ENCODE data around the gene PTK6. TPM values are rescaled to one million over a fixed set of nuclear protein-coding genes. Genes with fewer than 3 reads are reported as not detected.

PTK6 gene
- total and polyA plus RNA-seq, 2 donors = 0.19 to 2.7 TPM

- Histone ChIP-seq H3K27ac (ENCODE audit: low read depth in 1 of 2, low read length in 1 of 2) (no peak overlapping the region), H3K4me3 (ENCODE audit: low read length in 2 of 2) (no peak overlapping the region), H3K36me3 (ENCODE audit: control insufficient read depth in 2 of 2, insufficient read depth in 2 of 2, low read length in 1 of 2) (no peaks in the 10 kb centered on the region), H3K27me3 (ENCODE audit: control insufficient read depth in 2 of 2, insufficient read depth in 1 of 2, low read length in 1 of 2) (peaks cover 2 to 62% of the 10 kb centered on the region in 2 donors), H3K4me1 (ENCODE audit: control insufficient read depth in 2 of 2, insufficient read depth in 2 of 2, low read length in 2 of 2) (peaks cover 10 to 36% of the 10 kb centered on the region in 2 donors), H3K9me3 (ENCODE audit: control insufficient read depth in 2 of 2, insufficient read depth in 1 of 2, low read length in 1 of 2) (peaks cover 0 to 6% of the 10 kb centered on the region in 2 donors)
- DNase-seq (ENCODE audit: low read depth in 6 of 9, low spot score in 9 of 9) = no peak
- 92% methylated on average over 20 of the region's 20 CpGs for WGBS
These were observed 9.2 kb upstream of the PTK6 start for GRCh38 chr20:63546256-63546955.

GRCh38 chr20:63545814-63546213 lies 8.6 kb upstream of the PTK6 start:
- H3K27me3 ChIP-seq (ENCODE audit: control insufficient read depth in 2 of 2, insufficient read depth in 1 of 2, low read length in 1 of 2) = peaks cover 2 to 61% of the 10 kb centered on the region in 2 donors
- H3K9me3 ChIP-seq (ENCODE audit: control insufficient read depth in 2 of 2, insufficient read depth in 1 of 2, low read length in 1 of 2) = peaks cover 0 to 6% of the 10 kb centered on the region in 2 donors
- DNase-seq (ENCODE audit: low read depth in 6 of 9, low spot score in 9 of 9) = peak in 1 of 9 donors; percentile 26
- 32% methylated on average over 6 of the region's 6 CpGs for whole genome bisulfite sequencing
- H3K27ac ChIP-seq (ENCODE audit: low read depth in 1 of 2, low read length in 1 of 2) = no peak overlapping the region
- H3K4me3 ChIP-seq (ENCODE audit: low read length in 2 of 2) = no peak overlapping the region
- H3K36me3 ChIP-seq (ENCODE audit: control insufficient read depth in 2 of 2, insufficient read depth in 2 of 2, low read length in 1 of 2) = no peaks in the 10 kb centered on the region
- H3K4me1 ChIP-seq (ENCODE audit: control insufficient read depth in 2 of 2, insufficient read depth in 2 of 2, low read length in 2 of 2) = peaks cover 10 to 33% of the 10 kb centered on the region in 2 donors

GRCh38 chr20:63544958-63545516 lies 7.9 kb upstream of the PTK6 start:
- no peak for DNase-seq (ENCODE audit: low read depth in 6 of 9, low spot score in 9 of 9)
- Histone ChIP-seq H3K36me3 (ENCODE audit: control insufficient read depth in 2 of 2, insufficient read depth in 2 of 2, low read length in 1 of 2) (no peaks in the 10 kb centered on the region), H3K27ac (ENCODE audit: low read depth in 1 of 2, low read length in 1 of 2) (no peak overlapping the region), H3K9me3 (ENCODE audit: control insufficient read depth in 2 of 2, insufficient read depth in 1 of 2, low read length in 1 of 2) (peaks cover 0 to 6% of the 10 kb centered on the region in 2 donors), H3K4me1 (ENCODE audit: control insufficient read depth in 2 of 2, insufficient read depth in 2 of 2, low read length in 2 of 2) (peaks cover 10 to 29% of the 10 kb centered on the region in 2 donors), H3K27me3 (ENCODE audit: control insufficient read depth in 2 of 2, insufficient read depth in 1 of 2, low read length in 1 of 2) (peaks cover 2 to 64% of the 10 kb centered on the region in 2 donors), H3K4me3 (ENCODE audit: low read length in 2 of 2) (no peak overlapping the region)
- 87% methylated on average over 19 of the region's 19 CpGs for WGBS

- no peak for DNase-seq (ENCODE audit: low read depth in 6 of 9, low spot score in 9 of 9)
- Histone ChIP-seq H3K4me3 (ENCODE audit: low read length in 2 of 2) (no peak overlapping the region), H3K27me3 (ENCODE audit: control insufficient read depth in 2 of 2, insufficient read depth in 1 of 2, low read length in 1 of 2) (peaks cover 2 to 61% of the 10 kb centered on the region in 2 donors), H3K4me1 (ENCODE audit: control insufficient read depth in 2 of 2, insufficient read depth in 2 of 2, low read length in 2 of 2) (peaks cover 10 to 25% of the 10 kb centered on the region in 2 donors), H3K27ac (ENCODE audit: low read depth in 1 of 2, low read length in 1 of 2) (no peak overlapping the region), H3K36me3 (ENCODE audit: control insufficient read depth in 2 of 2, insufficient read depth in 2 of 2, low read length in 1 of 2) (no peaks in the 10 kb centered on the region), H3K9me3 (ENCODE audit: control insufficient read depth in 2 of 2, insufficient read depth in 1 of 2, low read length in 1 of 2) (peaks cover 0 to 6% of the 10 kb centered on the region in 2 donors)
- WGBS = 92% methylated on average over 27 of the region's 27 CpGs
These were observed 7.2 kb upstream of the PTK6 start for GRCh38 chr20:63544241-63544957.

GRCh38 chr20:63543733-63544132 lies 6.6 kb upstream of the PTK6 start:
- H3K27ac ChIP-seq (ENCODE audit: low read depth in 1 of 2, low read length in 1 of 2) = no peak overlapping the region
- DNase-seq (ENCODE audit: low read depth in 6 of 9, low spot score in 9 of 9) = no peak
- H3K9me3 ChIP-seq (ENCODE audit: control insufficient read depth in 2 of 2, insufficient read depth in 1 of 2, low read length in 1 of 2) = peaks cover 0 to 6% of the 10 kb centered on the region in 2 donors
- H3K4me3 ChIP-seq (ENCODE audit: low read length in 2 of 2) = no peak overlapping the region
- peaks cover 9 to 25% of the 10 kb centered on the region in 2 donors for H3K4me1 ChIP-seq (ENCODE audit: control insufficient read depth in 2 of 2, insufficient read depth in 2 of 2, low read length in 2 of 2)
- peaks cover 2 to 57% of the 10 kb centered on the region in 2 donors for H3K27me3 ChIP-seq (ENCODE audit: control insufficient read depth in 2 of 2, insufficient read depth in 1 of 2, low read length in 1 of 2)
- H3K36me3 ChIP-seq (ENCODE audit: control insufficient read depth in 2 of 2, insufficient read depth in 2 of 2, low read length in 1 of 2) = no peaks in the 10 kb centered on the region
- 94% methylated on average over 6 of the region's 6 CpGs for WGBS

GRCh38 chr20:63543131-63543530 lies 6.0 kb upstream of the PTK6 start:
- Histone ChIP-seq H3K9me3 (ENCODE audit: control insufficient read depth in 2 of 2, insufficient read depth in 1 of 2, low read length in 1 of 2) (peaks cover 0 to 6% of the 10 kb centered on the region in 2 donors), H3K4me3 (ENCODE audit: low read length in 2 of 2) (no peak overlapping the region), H3K27ac (ENCODE audit: low read depth in 1 of 2, low read length in 1 of 2) (no peak overlapping the region), H3K4me1 (ENCODE audit: control insufficient read depth in 2 of 2, insufficient read depth in 2 of 2, low read length in 2 of 2) (peaks cover 5 to 25% of the 10 kb centered on the region in 2 donors), H3K27me3 (ENCODE audit: control insufficient read depth in 2 of 2, insufficient read depth in 1 of 2, low read length in 1 of 2) (peaks cover 2 to 51% of the 10 kb centered on the region in 2 donors), H3K36me3 (ENCODE audit: control insufficient read depth in 2 of 2, insufficient read depth in 2 of 2, low read length in 1 of 2) (no peaks in the 10 kb centered on the region)
- no peak for DNase-seq (ENCODE audit: low read depth in 6 of 9, low spot score in 9 of 9)
- WGBS = 95% methylated on average over 10 of the region's 10 CpGs

GRCh38 chr20:63542696-63543095 lies 5.5 kb upstream of the PTK6 start:
- Histone ChIP-seq H3K9me3 (ENCODE audit: control insufficient read depth in 2 of 2, insufficient read depth in 1 of 2, low read length in 1 of 2) (peaks cover 0 to 6% of the 10 kb centered on the region in 2 donors), H3K27me3 (ENCODE audit: control insufficient read depth in 2 of 2, insufficient read depth in 1 of 2, low read length in 1 of 2) (peaks cover 2 to 46% of the 10 kb centered on the region in 2 donors), H3K4me3 (ENCODE audit: low read length in 2 of 2) (no peak overlapping the region), H3K36me3 (ENCODE audit: control insufficient read depth in 2 of 2, insufficient read depth in 2 of 2, low read length in 1 of 2) (no peaks in the 10 kb centered on the region), H3K4me1 (ENCODE audit: control insufficient read depth in 2 of 2, insufficient read depth in 2 of 2, low read length in 2 of 2) (peaks cover 5 to 29% of the 10 kb centered on the region in 2 donors), H3K27ac (ENCODE audit: low read depth in 1 of 2, low read length in 1 of 2) (no peak overlapping the region)
- no peak for DNase-seq (ENCODE audit: low read depth in 6 of 9, low spot score in 9 of 9)
- 95% methylated on average over 10 of the region's 10 CpGs for WGBS

- H3K4me1 ChIP-seq (ENCODE audit: control insufficient read depth in 2 of 2, insufficient read depth in 2 of 2, low read length in 2 of 2) = peaks cover 5 to 35% of the 10 kb centered on the region in 2 donors
- no peak overlapping the region for H3K4me3 ChIP-seq (ENCODE audit: low read length in 2 of 2)
- H3K27ac ChIP-seq (ENCODE audit: low read depth in 1 of 2, low read length in 1 of 2) = no peak overlapping the region
- H3K9me3 ChIP-seq (ENCODE audit: control insufficient read depth in 2 of 2, insufficient read depth in 1 of 2, low read length in 1 of 2) = peaks cover 0 to 6% of the 10 kb centered on the region in 2 donors
- DNase-seq (ENCODE audit: low read depth in 6 of 9, low spot score in 9 of 9) = no peak
- peaks cover under 1 to 40% of the 10 kb centered on the region in 2 donors for H3K27me3 ChIP-seq (ENCODE audit: control insufficient read depth in 2 of 2, insufficient read depth in 1 of 2, low read length in 1 of 2)
- WGBS = 95% methylated on average over 36 of the region's 36 CpGs
- H3K36me3 ChIP-seq (ENCODE audit: control insufficient read depth in 2 of 2, insufficient read depth in 2 of 2, low read length in 1 of 2) = no peaks in the 10 kb centered on the region
These were observed 4.9 kb upstream of the PTK6 start for GRCh38 chr20:63542031-63542559.

- H3K36me3 ChIP-seq (ENCODE audit: control insufficient read depth in 2 of 2, insufficient read depth in 2 of 2, low read length in 1 of 2) = no peaks in the 10 kb centered on the region
- H3K4me1 ChIP-seq (ENCODE audit: control insufficient read depth in 2 of 2, insufficient read depth in 2 of 2, low read length in 2 of 2) = peaks cover 5 to 36% of the 10 kb centered on the region in 2 donors
- no peak overlapping the region for H3K4me3 ChIP-seq (ENCODE audit: low read length in 2 of 2)
- WGBS = 97% methylated on average over 28 of the region's 28 CpGs
- DNase-seq (ENCODE audit: low read depth in 6 of 9, low spot score in 9 of 9) = no peak
- no peak overlapping the region for H3K27ac ChIP-seq (ENCODE audit: low read depth in 1 of 2, low read length in 1 of 2)
- H3K27me3 ChIP-seq (ENCODE audit: control insufficient read depth in 2 of 2, insufficient read depth in 1 of 2, low read length in 1 of 2) = peaks cover 0 to 33% of the 10 kb centered on the region in 2 donors
- peaks cover 0 to 5% of the 10 kb centered on the region in 2 donors for H3K9me3 ChIP-seq (ENCODE audit: control insufficient read depth in 2 of 2, insufficient read depth in 1 of 2, low read length in 1 of 2)
These were observed 4.2 kb upstream of the PTK6 start for GRCh38 chr20:63541371-63541770.
